ENCODE measurements around the gene TRIM44. TPM values are rescaled to one million over a fixed set of nuclear protein-coding genes. Genes with fewer than 3 reads are reported as not detected.

Gene TRIM44
- total and polyA plus RNA-seq, 8 donors, result 57.6 to 72.1 (median 65.2) TPM

- no peaks in the 10 kb centered on the region for H3K9me3 ChIP-seq
- intact Hi-C loops (cut with DNase I), result no loop called here
- no peaks in the 10 kb centered on the region for H3K4me1 ChIP-seq
- ATAC-seq (no peak), DNase-seq (no peak)
- TF ChIP-seq, protein P1, sequence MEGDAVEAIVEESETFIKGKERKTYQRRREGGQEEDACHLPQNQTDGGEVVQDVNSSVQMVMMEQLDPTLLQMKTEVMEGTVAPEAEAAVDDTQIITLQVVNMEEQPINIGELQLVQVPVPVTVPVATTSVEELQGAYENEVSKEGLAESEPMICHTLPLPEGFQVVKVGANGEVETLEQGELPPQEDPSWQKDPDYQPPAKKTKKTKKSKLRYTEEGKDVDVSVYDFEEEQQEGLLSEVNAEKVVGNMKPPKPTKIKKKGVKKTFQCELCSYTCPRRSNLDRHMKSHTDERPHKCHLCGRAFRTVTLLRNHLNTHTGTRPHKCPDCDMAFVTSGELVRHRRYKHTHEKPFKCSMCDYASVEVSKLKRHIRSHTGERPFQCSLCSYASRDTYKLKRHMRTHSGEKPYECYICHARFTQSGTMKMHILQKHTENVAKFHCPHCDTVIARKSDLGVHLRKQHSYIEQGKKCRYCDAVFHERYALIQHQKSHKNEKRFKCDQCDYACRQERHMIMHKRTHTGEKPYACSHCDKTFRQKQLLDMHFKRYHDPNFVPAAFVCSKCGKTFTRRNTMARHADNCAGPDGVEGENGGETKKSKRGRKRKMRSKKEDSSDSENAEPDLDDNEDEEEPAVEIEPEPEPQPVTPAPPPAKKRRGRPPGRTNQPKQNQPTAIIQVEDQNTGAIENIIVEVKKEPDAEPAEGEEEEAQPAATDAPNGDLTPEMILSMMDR (IDR thresholded peaks at IDR 0.05), result no peak
- no peak overlapping the region for H3K27ac ChIP-seq
- no peaks in the 10 kb centered on the region for H3K36me3 ChIP-seq
- H3K27me3 ChIP-seq, result no peaks in the 10 kb centered on the region
- no peak overlapping the region for H3K4me3 ChIP-seq
These were observed 129.7 kb downstream of the TRIM44 start for GRCh38 chr11:35792148-35792845.

DNA sequence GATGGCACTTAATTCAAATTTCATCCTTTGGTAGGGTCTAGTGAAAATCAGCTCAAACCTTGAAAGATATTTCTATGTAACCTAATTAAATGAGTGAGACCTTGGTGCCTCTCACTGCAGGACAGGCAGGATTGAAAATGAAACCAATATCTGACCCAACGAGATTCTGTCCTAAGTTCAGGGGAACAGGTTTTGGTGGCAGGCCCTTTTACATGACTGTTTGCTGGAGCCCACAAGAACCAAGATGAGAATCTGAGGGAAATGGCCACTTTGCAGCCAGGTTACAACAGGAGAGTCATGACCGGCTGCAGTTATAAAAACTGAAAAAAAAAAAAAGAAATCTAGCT is 130.2 kb downstream of the TRIM44 start:
- Histone ChIP-seq H3K36me3 (no peaks in the 10 kb centered on the region), H3K4me3 (no peak overlapping the region), H3K27ac (no peak overlapping the region), H3K9me3 (no peaks in the 10 kb centered on the region), H3K4me1 (no peaks in the 10 kb centered on the region), H3K27me3 (no peaks in the 10 kb centered on the region)
- intact Hi-C loops (cut with DNase I), result no loop called here
- TF ChIP-seq, protein P1 (IDR thresholded peaks at IDR 0.05), result no peak
- ATAC-seq (no peak), DNase-seq (no peak)

- Histone ChIP-seq H3K4me1 (no peaks in the 10 kb centered on the region), H3K36me3 (no peaks in the 10 kb centered on the region), H3K27ac (no peak overlapping the region), H3K27me3 (no peaks in the 10 kb centered on the region), H3K9me3 (no peaks in the 10 kb centered on the region), H3K4me3 (no peak overlapping the region)
- ATAC-seq, result no peak
- TF ChIP-seq, protein P1 (IDR thresholded peaks at IDR 0.05), result no peak
- no peak for DNase-seq
- intact Hi-C loops (cut with DNase I), result no loop called here
These were observed 131.8 kb downstream of the TRIM44 start for GRCh38 chr11:35794333-35794732.

- no peaks in the 10 kb centered on the region for H3K36me3 ChIP-seq
- H3K27me3 ChIP-seq, result no peaks in the 10 kb centered on the region
- intact Hi-C loops (cut with DNase I), result no loop called here
- TF ChIP-seq, protein P1 (IDR thresholded peaks at IDR 0.05), result no peak
- no peak overlapping the region for H3K27ac ChIP-seq
- no peak overlapping the region for H3K4me3 ChIP-seq
- no peaks in the 10 kb centered on the region for H3K9me3 ChIP-seq
- DNase-seq (no peak), ATAC-seq (no peak)
- H3K4me1 ChIP-seq, result no peaks in the 10 kb centered on the region
These were observed 132.3 kb downstream of the TRIM44 start for GRCh38 chr11:35794850-35795249.

- Histone ChIP-seq H3K27me3 (no peaks in the 10 kb centered on the region), H3K27ac (no peak overlapping the region), H3K4me3 (no peak overlapping the region), H3K36me3 (no peaks in the 10 kb centered on the region), H3K9me3 (no peaks in the 10 kb centered on the region), H3K4me1 (no peaks in the 10 kb centered on the region)
- intact Hi-C loops (cut with DNase I), result no loop called here
- TF ChIP-seq, protein P1 (IDR thresholded peaks at IDR 0.05), result no peak
- DNase-seq (no peak), ATAC-seq (no peak)
These were observed 134.0 kb downstream of the TRIM44 start for GRCh38 chr11:35796562-35796961.
